Ishikawa (cell line): ENCODE data around the gene P3H1.

Source experiments
- CEBPB ChIP-seq: IDR thresholded peaks from 2 replicates; pipeline ENCODE4 v1.6.1; 2012
- CREB1 ChIP-seq: IDR thresholded peaks from 2 replicates; pipeline ENCODE4 v1.6.1; 2012; ENCODE audit warnings: low read depth
- EGR1 ChIP-seq: IDR thresholded peaks from 2 replicates; pipeline ENCODE4 v1.6.1; 2012
- EP300 ChIP-seq: IDR thresholded peaks from 2 replicates; pipeline ENCODE4 v1.6.1; 2012; ENCODE audit warnings: borderline replicate concordance
- FOXM1 ChIP-seq: IDR thresholded peaks from 2 replicates; pipeline ENCODE4 v1.6.1; 2012; ENCODE audit warnings: low read depth, borderline replicate concordance
- NFIC ChIP-seq: IDR thresholded peaks from 2 replicates; pipeline ENCODE4 v1.6.1; 2012
- RAD21 ChIP-seq: IDR thresholded peaks from 2 replicates; pipeline ENCODE4 v1.6.1; 2012; ENCODE audit warnings: low read depth
- TAF1 ChIP-seq: IDR thresholded peaks from 2 replicates; pipeline ENCODE4 v1.6.1; 2012; ENCODE audit warnings: low read depth, mild to moderate bottlenecking
- TCF12 ChIP-seq: IDR thresholded peaks from 2 replicates; pipeline ENCODE4 v1.6.1; 2012; ENCODE audit warnings: low read depth
- TEAD4 ChIP-seq: IDR thresholded peaks from 2 replicates; pipeline ENCODE4 v1.6.1; 2012
- YY1 ChIP-seq: IDR thresholded peaks from 2 replicates; pipeline ENCODE4 v1.6.1; 2012; ENCODE audit warnings: low read depth
- ZBTB7A ChIP-seq: IDR thresholded peaks from 2 replicates; pipeline ENCODE4 v1.6.1; 2012; ENCODE audit warnings: low read depth
- TF ChIP-seq, protein P1 (sequence below): IDR thresholded peaks from 2 replicates; pipeline ENCODE4 v1.6.1; 2012
- TF ChIP-seq, protein P2 (sequence below): IDR thresholded peaks from 2 replicates; pipeline ENCODE4 v1.6.1; 2012; ENCODE audit warnings: low read depth, mild to moderate bottlenecking
- TF ChIP-seq, protein P3 (sequence below): IDR thresholded peaks from 2 replicates; pipeline ENCODE4 v1.6.1; 2012

Gene P3H1

DNA sequence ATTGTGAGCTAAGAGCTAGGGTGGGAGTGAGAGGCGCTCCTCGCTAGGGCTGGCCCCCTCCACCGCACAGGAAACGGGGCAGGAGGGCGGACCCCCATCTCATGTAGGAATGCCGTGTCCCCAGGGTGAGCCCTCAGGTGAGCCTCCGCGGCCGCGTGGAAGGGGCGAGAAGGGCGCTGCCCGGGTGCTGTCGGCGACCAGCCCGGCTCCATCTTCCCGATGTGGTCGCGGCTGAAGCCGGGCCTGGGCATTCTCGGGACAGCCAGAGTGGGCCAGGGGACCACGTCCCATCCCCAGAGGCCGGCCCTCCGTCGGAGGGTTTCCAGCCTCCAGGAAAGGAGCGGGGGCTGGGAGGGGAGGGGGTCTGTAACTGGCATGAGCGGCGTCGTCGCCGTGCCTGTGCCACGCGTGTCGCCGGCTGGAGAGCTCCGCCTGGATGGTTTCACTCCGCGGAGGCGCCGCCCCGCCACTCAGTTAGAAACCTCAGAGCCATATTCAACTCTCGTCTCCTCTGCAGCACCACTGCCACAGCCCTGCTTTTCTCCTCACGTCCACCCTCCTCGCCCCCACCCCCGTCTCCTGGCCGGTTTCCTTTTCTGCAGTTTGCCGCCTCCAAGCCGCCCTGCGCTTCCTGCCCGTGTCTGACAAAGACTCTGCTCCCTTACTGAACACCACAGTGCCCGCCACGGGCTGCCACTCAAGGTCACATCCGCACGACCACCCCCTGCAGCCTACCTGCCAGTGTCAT, 18.3 kb upstream of the P3H1 start, which contains the start of gene TMEM269:
Gene TMEM269, plus strand, starts transcription at position 46 of the 748 bp plus-strand sequence. CDS start 4,903 bp downstream, outside the sequence.
- TF ChIP-seq FOXM1 (no peak), NFIC (no peak), YY1 (no peak), RAD21 (no peak), ZBTB7A (no peak), TEAD4 (no peak), EP300 (no peak), TAF1 (no peak), CEBPB (no peak), CREB1 (no peak), TCF12 (no peak)
- TF ChIP-seq, protein P1, sequence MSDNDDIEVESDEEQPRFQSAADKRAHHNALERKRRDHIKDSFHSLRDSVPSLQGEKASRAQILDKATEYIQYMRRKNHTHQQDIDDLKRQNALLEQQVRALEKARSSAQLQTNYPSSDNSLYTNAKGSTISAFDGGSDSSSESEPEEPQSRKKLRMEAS = no peak
- TF ChIP-seq, protein P2, sequence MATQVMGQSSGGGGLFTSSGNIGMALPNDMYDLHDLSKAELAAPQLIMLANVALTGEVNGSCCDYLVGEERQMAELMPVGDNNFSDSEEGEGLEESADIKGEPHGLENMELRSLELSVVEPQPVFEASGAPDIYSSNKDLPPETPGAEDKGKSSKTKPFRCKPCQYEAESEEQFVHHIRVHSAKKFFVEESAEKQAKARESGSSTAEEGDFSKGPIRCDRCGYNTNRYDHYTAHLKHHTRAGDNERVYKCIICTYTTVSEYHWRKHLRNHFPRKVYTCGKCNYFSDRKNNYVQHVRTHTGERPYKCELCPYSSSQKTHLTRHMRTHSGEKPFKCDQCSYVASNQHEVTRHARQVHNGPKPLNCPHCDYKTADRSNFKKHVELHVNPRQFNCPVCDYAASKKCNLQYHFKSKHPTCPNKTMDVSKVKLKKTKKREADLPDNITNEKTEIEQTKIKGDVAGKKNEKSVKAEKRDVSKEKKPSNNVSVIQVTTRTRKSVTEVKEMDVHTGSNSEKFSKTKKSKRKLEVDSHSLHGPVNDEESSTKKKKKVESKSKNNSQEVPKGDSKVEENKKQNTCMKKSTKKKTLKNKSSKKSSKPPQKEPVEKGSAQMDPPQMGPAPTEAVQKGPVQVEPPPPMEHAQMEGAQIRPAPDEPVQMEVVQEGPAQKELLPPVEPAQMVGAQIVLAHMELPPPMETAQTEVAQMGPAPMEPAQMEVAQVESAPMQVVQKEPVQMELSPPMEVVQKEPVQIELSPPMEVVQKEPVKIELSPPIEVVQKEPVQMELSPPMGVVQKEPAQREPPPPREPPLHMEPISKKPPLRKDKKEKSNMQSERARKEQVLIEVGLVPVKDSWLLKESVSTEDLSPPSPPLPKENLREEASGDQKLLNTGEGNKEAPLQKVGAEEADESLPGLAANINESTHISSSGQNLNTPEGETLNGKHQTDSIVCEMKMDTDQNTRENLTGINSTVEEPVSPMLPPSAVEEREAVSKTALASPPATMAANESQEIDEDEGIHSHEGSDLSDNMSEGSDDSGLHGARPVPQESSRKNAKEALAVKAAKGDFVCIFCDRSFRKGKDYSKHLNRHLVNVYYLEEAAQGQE = no peak

DNA sequence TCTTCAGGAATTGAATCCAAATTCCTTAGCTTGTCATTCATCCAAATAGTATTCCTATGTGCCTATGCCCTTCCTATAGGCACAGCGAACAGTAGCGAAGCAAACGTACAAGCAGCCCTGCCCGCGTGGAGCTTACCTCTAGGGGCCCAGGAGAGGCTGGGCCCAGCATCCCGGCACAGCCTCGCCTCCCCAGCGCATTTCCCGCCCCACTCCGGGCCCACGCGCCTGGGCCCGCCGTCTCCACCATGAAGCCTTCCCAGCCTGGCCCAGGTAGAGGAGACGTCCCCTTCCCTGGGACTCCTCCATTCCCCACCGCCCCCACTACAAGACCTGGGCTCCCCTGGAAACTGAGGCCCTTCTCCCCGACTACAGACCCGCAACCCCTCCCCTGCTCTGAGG, 17.7 kb upstream of the P3H1 start:
- TF ChIP-seq TEAD4 = no peak
- no peak for TF ChIP-seq TCF12
- TF ChIP-seq, protein P2 = no peak

DNA sequence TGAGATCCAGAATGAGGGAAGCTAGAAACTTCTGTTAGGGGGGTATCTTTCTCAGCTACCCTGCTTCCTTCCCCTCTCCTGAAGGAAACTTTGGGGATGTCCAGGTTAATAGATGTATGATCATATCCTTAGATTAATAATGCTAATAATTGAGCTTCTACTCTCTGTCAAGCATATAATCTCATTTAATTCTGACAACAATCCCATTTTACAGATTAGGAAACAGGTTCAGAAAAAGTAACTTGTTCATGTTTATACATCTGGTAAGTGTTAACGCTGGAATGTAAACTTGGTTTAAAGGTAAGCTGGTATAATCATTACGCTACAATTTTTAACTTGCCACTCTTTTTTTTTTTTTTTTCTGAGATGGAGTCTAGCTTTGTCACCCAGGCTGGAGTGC, 16.3 kb upstream of the P3H1 start:
- no peak for TF ChIP-seq TCF12

DNA sequence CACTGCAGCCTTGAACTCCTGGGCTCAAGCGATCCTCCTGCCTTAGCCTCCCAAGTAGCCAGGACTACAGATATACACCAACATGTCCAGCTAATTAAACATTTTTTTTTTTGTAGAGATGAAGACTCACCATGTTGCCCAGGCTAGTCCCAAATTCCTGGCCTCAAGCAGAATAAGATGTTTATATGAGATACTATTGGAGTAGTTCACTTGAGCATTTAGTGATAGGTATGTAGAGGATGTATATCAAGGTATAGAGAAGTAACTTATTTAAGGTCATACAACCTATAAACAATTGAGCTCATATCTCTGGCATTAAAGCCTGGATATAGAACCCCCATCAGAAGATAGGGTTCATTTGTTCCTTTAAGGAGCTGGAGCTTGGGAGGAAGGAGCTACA, 13.3 kb upstream of the P3H1 start:
- TF ChIP-seq FOXM1 = no peak
- no peak for TF ChIP-seq CREB1
- no peak for TF ChIP-seq TAF1

DNA sequence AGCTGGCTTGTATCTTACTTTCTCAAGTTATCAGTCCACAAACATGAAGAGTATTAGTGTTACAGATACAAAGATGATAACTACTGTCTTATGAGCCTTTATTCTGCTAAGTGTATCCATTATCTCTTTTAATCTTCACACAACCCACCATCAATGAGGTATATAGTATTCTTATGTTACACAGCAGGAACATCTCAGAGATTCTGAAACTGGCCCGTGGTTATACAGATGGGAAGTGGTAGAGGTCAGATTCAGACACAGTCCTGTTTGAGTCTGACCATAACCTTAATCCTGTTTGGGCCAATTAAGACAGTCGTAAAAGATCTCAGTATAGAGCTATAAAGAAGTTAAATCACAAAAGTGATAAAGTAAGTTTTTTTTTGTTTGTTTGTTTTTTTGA, 12.9 kb upstream of the P3H1 start:
- no peak for TF ChIP-seq RAD21
- TF ChIP-seq, protein P1 = no peak
- TF ChIP-seq TCF12 = no peak
- TF ChIP-seq, protein P3, sequence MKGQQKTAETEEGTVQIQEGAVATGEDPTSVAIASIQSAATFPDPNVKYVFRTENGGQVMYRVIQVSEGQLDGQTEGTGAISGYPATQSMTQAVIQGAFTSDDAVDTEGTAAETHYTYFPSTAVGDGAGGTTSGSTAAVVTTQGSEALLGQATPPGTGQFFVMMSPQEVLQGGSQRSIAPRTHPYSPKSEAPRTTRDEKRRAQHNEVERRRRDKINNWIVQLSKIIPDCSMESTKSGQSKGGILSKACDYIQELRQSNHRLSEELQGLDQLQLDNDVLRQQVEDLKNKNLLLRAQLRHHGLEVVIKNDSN = no peak

DNA sequence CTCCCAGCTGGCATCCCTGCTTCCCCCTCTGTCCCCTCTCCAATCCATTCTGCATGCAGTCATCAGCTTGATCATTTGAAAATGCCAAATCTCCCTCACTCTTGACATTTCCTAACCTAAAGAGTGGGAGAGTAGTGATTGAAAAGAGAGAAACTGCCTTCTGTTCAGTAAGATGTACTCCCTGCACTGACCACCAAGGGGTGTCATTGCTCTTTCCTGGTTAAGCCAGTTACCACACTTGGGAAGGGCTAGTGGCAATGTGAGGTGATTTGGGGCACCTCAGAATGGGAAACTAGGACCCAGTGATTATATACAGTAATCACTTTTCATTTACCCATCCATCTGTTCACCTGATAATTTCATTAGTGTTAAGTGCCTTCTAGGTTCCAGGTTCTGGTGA, 11.0 kb upstream of the P3H1 start:
- TF ChIP-seq RAD21 = peak; percentile 77
- TF ChIP-seq, protein P1 = no peak

DNA sequence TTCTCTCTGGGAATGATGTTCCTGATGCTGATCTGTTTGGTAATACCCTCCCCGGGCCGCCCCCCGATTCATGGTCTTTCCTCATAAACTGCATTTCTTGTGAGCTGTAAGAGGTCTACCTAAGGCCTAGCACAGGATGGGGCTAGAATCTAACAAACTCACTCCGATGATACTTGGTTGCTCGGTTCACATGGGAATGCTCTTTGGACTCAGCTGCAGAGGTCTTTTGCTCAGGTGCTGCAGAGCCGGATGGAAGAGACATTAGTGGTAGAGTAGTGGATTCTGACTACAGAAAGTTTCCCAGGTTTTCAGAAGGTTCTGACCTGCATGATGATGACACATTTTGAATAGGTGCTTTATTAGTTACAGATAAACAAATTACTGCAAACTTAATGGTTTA, 9.7 kb upstream of the P3H1 start:
- TF ChIP-seq, protein P1 = no peak
- no peak for TF ChIP-seq EP300
- no peak for TF ChIP-seq TAF1
- TF ChIP-seq RAD21 = no peak
- no peak for TF ChIP-seq EGR1
- no peak for TF ChIP-seq CEBPB
- TF ChIP-seq CREB1 = no peak
- TF ChIP-seq ZBTB7A = no peak
